ENCODE data around the gene ERC2.

- TF ChIP-seq POLR2A (IDR thresholded peaks at IDR 0.05; ENCODE audit: low read depth, low read length) (no peak), TAF1 (IDR thresholded peaks at IDR 0.05; ENCODE audit: low read depth, low read length) (no peak)
Measured at GRCh38 chr3:56233742-56234141, 234.5 kb downstream of the ERC2 start.
